MCF 10A (cell line): Measurements from ENCODE around the gene GRIA2. TPM values are rescaled to one million over a fixed set of nuclear protein-coding genes. Genes with fewer than 3 reads are reported as not detected.

Experiments used
- BruUV-seq: library from RNA; stranded (reverse); fragments of 400-500 nt; replicated peaks from 2 replicates; lab custom pipeline; 2021; lab: Mats Ljungman, UMichigan
- CTCF ChIA-PET: fragments of 300-600 bp; sonication (Branson Sonifier 250); formaldehyde crosslinking; extraction: SDS; loops from one replicate; lab custom pipeline; 2021; ENCODE audit warnings: antibody characterized with exemption, inconsistent platforms; lab: Yijun Ruan, JAX
- POLR2A ChIA-PET: fragments of 300-600, 350-650 bp; sonication (Branson Sonifier 250); formaldehyde crosslinking; extraction: SDS; loops from one replicate; lab custom pipeline; 2020; ENCODE audit warnings: antibody characterized with exemption, inconsistent platforms; lab: Yijun Ruan, JAX
- DNase-seq: peaks from one replicate; pipeline ENCODE4 v3.0.0-alpha.2; 2018; ENCODE audit not compliant: unreplicated experiment
- H3K27ac Mint-ChIP-seq: one replicate; pipeline ENCODE4 v1.8.0; 2022; ENCODE audit warnings: mild to moderate bottlenecking, low read depth, mixed read lengths; ENCODE audit not compliant: unreplicated experiment
- H3K27me3 Mint-ChIP-seq: one replicate; pipeline ENCODE4 v1.8.0; 2022; ENCODE audit warnings: mixed read lengths; ENCODE audit not compliant: insufficient read depth, unreplicated experiment
- H3K36me3 Mint-ChIP-seq: one replicate; pipeline ENCODE4 v1.8.0; 2022; ENCODE audit warnings: mild to moderate bottlenecking, moderate library complexity, mixed read lengths; ENCODE audit not compliant: insufficient read depth, unreplicated experiment
- H3K4me1 Mint-ChIP-seq: one replicate; pipeline ENCODE4 v1.8.0; 2022; ENCODE audit warnings: mixed read lengths; ENCODE audit not compliant: insufficient read depth, unreplicated experiment
- H3K4me3 Mint-ChIP-seq: one replicate; pipeline ENCODE4 v1.8.0; 2022; ENCODE audit warnings: mild to moderate bottlenecking, moderate library complexity, mixed read lengths; ENCODE audit not compliant: unreplicated experiment
- H3K9me3 Mint-ChIP-seq: one replicate; pipeline ENCODE4 v1.8.0; 2022; ENCODE audit warnings: mixed read lengths; ENCODE audit not compliant: unreplicated experiment
- intact Hi-C: fragments of 100-400 bp; cut with micrococcal nuclease; formaldehyde crosslinking; loops from 2 replicates; pipeline ENCODE4 v1.14.1; 2022
- total RNA-seq: library from RNA; stranded (reverse); gene quantifications from 2 replicates; pipeline ENCODE4 v1.2.3, GENCODE V29; 2022
- TF ChIP-seq, protein P1 (sequence below): fragments of 200-600 bp; IDR thresholded peaks from one replicate; pipeline ENCODE4 v1.8.0; 2022; ENCODE audit warnings: antibody characterized with exemption, mild to moderate bottlenecking; ENCODE audit not compliant: unreplicated experiment

GRIA2 gene
- total RNA-seq, 1 experiment from 2014 or later, result not detected

DNA sequence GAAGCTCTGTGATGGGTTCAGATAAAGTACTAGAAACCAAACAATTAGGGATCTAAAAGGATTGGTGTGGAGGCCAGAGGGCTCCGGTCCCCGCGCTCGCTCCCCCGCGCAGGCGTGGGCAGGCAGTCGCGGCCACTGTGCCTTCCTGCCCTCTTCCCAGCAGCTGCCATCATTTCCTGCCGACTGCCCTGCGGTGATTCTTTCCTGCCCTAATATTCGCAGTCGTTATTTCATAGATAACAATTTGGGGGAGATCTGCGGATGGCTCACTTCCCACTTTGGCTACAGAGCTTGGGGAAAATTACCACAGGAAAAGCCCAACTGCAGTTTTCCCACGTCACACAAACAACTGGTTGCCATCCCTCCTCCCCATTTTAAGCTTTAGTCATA lies 2.2 kb downstream of the GRIA2 start:
- H3K36me3 Mint-ChIP-seq, result no peaks in the 10 kb centered on the region
- peaks cover 32% of the 10 kb centered on the region for H3K27me3 Mint-ChIP-seq
- no peaks in the 10 kb centered on the region for H3K9me3 Mint-ChIP-seq
- intact Hi-C loops, result no loop called here
- H3K4me3 Mint-ChIP-seq, result peak overlapping the region; percentile 21
- POLR2A ChIA-PET, result no interaction called here
- CTCF ChIA-PET, result interaction anchor here (1.4 kb wide), 1 partner anchor 762 kb away, joined by 4 read pairs; no protein-coding TSS in a partner anchor
- peaks cover 5% of the 10 kb centered on the region for H3K4me1 Mint-ChIP-seq
- TF ChIP-seq, protein P1, sequence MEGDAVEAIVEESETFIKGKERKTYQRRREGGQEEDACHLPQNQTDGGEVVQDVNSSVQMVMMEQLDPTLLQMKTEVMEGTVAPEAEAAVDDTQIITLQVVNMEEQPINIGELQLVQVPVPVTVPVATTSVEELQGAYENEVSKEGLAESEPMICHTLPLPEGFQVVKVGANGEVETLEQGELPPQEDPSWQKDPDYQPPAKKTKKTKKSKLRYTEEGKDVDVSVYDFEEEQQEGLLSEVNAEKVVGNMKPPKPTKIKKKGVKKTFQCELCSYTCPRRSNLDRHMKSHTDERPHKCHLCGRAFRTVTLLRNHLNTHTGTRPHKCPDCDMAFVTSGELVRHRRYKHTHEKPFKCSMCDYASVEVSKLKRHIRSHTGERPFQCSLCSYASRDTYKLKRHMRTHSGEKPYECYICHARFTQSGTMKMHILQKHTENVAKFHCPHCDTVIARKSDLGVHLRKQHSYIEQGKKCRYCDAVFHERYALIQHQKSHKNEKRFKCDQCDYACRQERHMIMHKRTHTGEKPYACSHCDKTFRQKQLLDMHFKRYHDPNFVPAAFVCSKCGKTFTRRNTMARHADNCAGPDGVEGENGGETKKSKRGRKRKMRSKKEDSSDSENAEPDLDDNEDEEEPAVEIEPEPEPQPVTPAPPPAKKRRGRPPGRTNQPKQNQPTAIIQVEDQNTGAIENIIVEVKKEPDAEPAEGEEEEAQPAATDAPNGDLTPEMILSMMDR, result no peak
- BruUV-seq, result no TSS peak
- no peak overlapping the region for H3K27ac Mint-ChIP-seq
- DNase-seq, result no peak

GRCh38 chr4:157223456-157223855 lies 2.9 kb downstream of the GRIA2 start:
- BruUV-seq, result no TSS peak
- DNase-seq, result no peak
- Mint-ChIP-seq H3K4me1 (peaks cover 5% of the 10 kb centered on the region), H3K27ac (no peak overlapping the region), H3K36me3 (no peaks in the 10 kb centered on the region), H3K27me3 (peaks cover 32% of the 10 kb centered on the region), H3K9me3 (no peaks in the 10 kb centered on the region), H3K4me3 (no peak overlapping the region)
- intact Hi-C loops, result no loop called here
- TF ChIP-seq, protein P1, result no peak
- ChIA-PET CTCF (interaction anchor here (0.9 to 1.4 kb wide), 2 partner anchors 352 to 762 kb away, joined by 3 to 4 read pairs; no protein-coding TSS in a partner anchor), POLR2A (no interaction called here)

DNA sequence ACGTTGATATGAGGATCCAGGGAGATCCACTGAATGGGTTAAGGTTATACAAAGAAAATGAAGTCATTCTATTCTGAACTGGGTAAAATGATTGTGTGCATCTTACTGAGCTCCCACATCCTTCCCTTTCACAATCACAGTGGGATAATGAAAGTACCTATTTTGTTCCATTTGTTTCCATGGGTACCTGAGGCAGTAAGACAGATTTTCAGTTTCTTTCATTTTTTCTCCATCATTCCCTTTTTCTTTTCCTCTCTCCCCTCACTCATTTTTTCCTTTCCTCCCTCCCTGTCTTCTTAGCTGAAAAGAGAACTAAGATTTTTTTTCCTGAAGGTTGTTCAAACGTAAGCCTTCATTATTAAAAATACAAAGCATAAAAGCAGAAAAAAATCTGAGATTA lies 4.6 kb downstream of the GRIA2 start:
- DNase-seq, result no peak
- ChIA-PET CTCF (interaction anchor here (0.6 to 1.2 kb wide), 8 partner anchors 8 to 1219 kb away, joined by 3 to 8 read pairs (median 3); no protein-coding TSS in a partner anchor), POLR2A (interaction anchor here (0.7 kb wide), 1 partner anchor 46 kb away, joined by 3 read pairs; no protein-coding TSS in a partner anchor)
- Mint-ChIP-seq H3K27ac (no peak overlapping the region), H3K9me3 (no peaks in the 10 kb centered on the region), H3K4me1 (peaks cover 5% of the 10 kb centered on the region), H3K4me3 (no peak overlapping the region), H3K27me3 (peaks cover 21% of the 10 kb centered on the region), H3K36me3 (no peaks in the 10 kb centered on the region)
- TF ChIP-seq, protein P1, result no peak
- BruUV-seq, result no TSS peak
- intact Hi-C loops, result no loop called here

- Mint-ChIP-seq H3K36me3 (no peaks in the 10 kb centered on the region), H3K4me3 (no peak overlapping the region), H3K27me3 (peaks cover 12% of the 10 kb centered on the region), H3K4me1 (peaks cover 5% of the 10 kb centered on the region), H3K9me3 (no peaks in the 10 kb centered on the region), H3K27ac (no peak overlapping the region)
- POLR2A ChIA-PET, result no interaction called here
- BruUV-seq, result no TSS peak
- CTCF ChIA-PET, result interaction anchor here (0.7 to 1.2 kb wide), 3 partner anchors 17 to 1498 kb away, joined by 3 to 5 read pairs (median 3); no protein-coding TSS in a partner anchor
- TF ChIP-seq, protein P1, result peak; percentile 19
- intact Hi-C loops, result no loop called here
- DNase-seq, result peak; percentile 3
Observed at GRCh38 chr4:157226035-157226434, 5.5 kb downstream of the GRIA2 start.
